ENCODE measurements around the gene GGCX. TPM values are rescaled to one million over a fixed set of nuclear protein-coding genes. Genes with fewer than 3 reads are reported as not detected.
A peak's percentile ranks its signal among the peaks of the same experiment; 100 is the strongest.

Gene GGCX
- total and polyA plus RNA-seq, 2 of the 13 experiments (the other 11 are each of a cell fraction or from before 2014, with no cell fraction given): 72.5 to 103 TPM

GRCh38 chr2:85601771-85602475, 40.6 kb upstream of the GGCX start (continued):
- TF ChIP-seq ARHGAP35 (CRISPR knock-in tag; IDR thresholded peaks at IDR 0.05; ENCODE audit: borderline replicate concordance): peak; percentile 4; the same call in 1 of the 2 replicates
- TF ChIP-seq ZBTB10 (CRISPR knock-in tag; IDR thresholded peaks at IDR 0.05; ENCODE audit: borderline replicate concordance): no peak
- TF ChIP-seq KDM4B (CRISPR knock-in tag; IDR thresholded peaks at IDR 0.05): 0 out of 2 replicates have a peak, but pooled peaks have one; percentile 63
- no peak for TF ChIP-seq ETV6 (CRISPR knock-in tag; conservative IDR thresholded peaks at IDR 0.05)
- no peak for TF ChIP-seq KAT2B (IDR thresholded peaks at IDR 0.05; ENCODE audit: borderline replicate concordance, low read depth, low read length)
- TF ChIP-seq ZEB1 (IDR thresholded peaks at IDR 0.05; ENCODE audit: insufficient replicate concordance, low read depth): no peak
- no peak for TF ChIP-seq ZNF781 (CRISPR knock-in tag; IDR thresholded peaks at IDR 0.05; ENCODE audit: borderline replicate concordance, not compliant biosample characterization)
- peak; percentile 49; the same call in 1 of the 2 replicates for TF ChIP-seq PHF21A (CRISPR knock-in tag; IDR thresholded peaks at IDR 0.05)
- no peak for TF ChIP-seq ZSCAN20 (CRISPR knock-in tag; IDR thresholded peaks at IDR 0.05; ENCODE audit: borderline replicate concordance)
- 0 out of 2 replicates have a peak, but pooled peaks have one; percentile 11 for TF ChIP-seq ZNF598 (CRISPR knock-in tag; IDR thresholded peaks at IDR 0.05; ENCODE audit: borderline replicate concordance)
- TF ChIP-seq PBX3 (CRISPR knock-in tag; IDR thresholded peaks at IDR 0.05; ENCODE audit: borderline replicate concordance): no peak
- 0 out of 2 replicates have a peak, but pooled peaks have one; percentile 38 for TF ChIP-seq ZNF431 (CRISPR knock-in tag; IDR thresholded peaks at IDR 0.05; ENCODE audit: borderline replicate concordance, low read depth)
- no peak for TF ChIP-seq PLSCR1 (CRISPR knock-in tag; IDR thresholded peaks at IDR 0.05; ENCODE audit: borderline replicate concordance)
- TF ChIP-seq FOXA1 (IDR thresholded peaks at IDR 0.05): no peak
- no peak for TF ChIP-seq FOXA1 (CRISPR knock-in tag; IDR thresholded peaks at IDR 0.05)
- 0 out of 2 replicates have a peak, but pooled peaks have one; percentile 55 for TF ChIP-seq PITX1 (CRISPR knock-in tag; IDR thresholded peaks at IDR 0.05)
- no peak for TF ChIP-seq ISX (CRISPR knock-in tag; conservative IDR thresholded peaks at IDR 0.05)
- no peak for TF ChIP-seq XBP1 (CRISPR knock-in tag; IDR thresholded peaks at IDR 0.05)
- no peak; the same call in 1 of the 2 replicates for TF ChIP-seq ZNF772 (CRISPR knock-in tag; IDR thresholded peaks at IDR 0.05)
- TF ChIP-seq ZNF7 (CRISPR knock-in tag; IDR thresholded peaks at IDR 0.05): no peak
- TF ChIP-seq SOX6 (IDR thresholded peaks at IDR 0.05): no peak
- TF ChIP-seq SOX6 (CRISPR knock-in tag; IDR thresholded peaks at IDR 0.05): peak; percentile 38; the same call in 1 of the 2 replicates
- TF ChIP-seq ZNF644 (CRISPR knock-in tag; IDR thresholded peaks at IDR 0.05; ENCODE audit: low read depth): no peak
- no peak; the same call in 1 of the 2 replicates for TF ChIP-seq ZBTB1 (CRISPR knock-in tag; IDR thresholded peaks at IDR 0.05; ENCODE audit: borderline replicate concordance)
- TF ChIP-seq ZNF224 (CRISPR knock-in tag; IDR thresholded peaks at IDR 0.05): no peak
- peak; percentile 1; the same call in 1 of the 2 replicates for TF ChIP-seq ZMYM3 (CRISPR knock-in tag; IDR thresholded peaks at IDR 0.05)
- TF ChIP-seq GTF3A (CRISPR knock-in tag; conservative IDR thresholded peaks at IDR 0.05): no peak
- no peak for TF ChIP-seq GLI4 (CRISPR knock-in tag; IDR thresholded peaks at IDR 0.05; ENCODE audit: borderline replicate concordance)

Data from HepG2 (cell line).